Stimulated activated CD8-positive, alpha-beta memory T cell treated with anti-CD3 and anti-CD28 coated beads, Interleukin-4, amount 100 ng/mL, for 24 hours (primary cell): ENCODE measurements around the gene MAP1B.

Experiments used
- DNase-seq: peaks from one replicate; pipeline ENCODE4 v3.0.0-alpha.2; 2020; ENCODE audit warnings: low read depth

Gene MAP1B

DNA sequence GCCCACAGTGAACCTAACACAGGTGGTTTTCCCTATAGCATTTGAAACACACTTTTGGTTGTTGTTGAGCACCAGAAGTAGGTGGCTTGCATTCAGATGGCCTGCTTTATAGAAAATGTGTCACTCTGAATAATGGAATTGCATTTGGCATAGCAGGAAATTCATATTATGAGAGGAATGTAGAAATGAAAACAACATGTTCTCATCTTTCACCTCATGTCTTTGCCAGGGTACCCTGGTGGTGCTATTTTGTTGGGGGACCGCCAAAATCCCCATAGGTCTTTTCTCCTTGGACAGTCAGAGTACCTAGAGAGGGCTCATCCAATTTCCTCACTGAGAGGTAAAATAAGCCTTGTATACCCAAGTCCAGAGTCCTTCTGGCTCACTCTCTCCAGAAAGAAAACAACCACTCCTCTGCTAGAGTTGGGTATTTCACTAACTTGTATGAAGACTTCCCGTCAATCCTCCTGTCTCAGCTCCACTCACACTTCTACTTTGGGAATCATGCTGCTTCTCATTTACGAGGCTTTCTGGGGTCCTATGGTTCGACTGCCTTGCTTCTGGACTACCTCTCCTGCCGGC is 145.4 kb downstream of the MAP1B start:
- DNase-seq, result no peak

DNA sequence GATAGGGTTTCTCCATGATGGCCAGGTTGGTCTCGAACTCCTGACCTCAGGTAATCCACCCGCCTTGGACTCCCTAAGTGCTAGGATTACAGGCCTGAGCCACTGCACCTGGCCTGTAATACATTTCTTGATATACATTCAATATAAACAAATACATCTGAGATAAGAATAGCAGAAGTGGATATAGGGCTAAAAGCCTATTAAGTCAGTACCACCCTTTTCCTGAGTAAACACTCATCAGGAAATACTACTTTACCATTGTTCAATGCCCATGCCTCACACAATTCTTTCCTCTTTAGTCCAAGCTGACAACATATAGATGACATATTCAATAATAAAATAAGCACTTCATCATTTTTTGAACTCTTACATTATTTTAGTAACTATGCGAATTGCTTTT is 148.0 kb downstream of the MAP1B start:
- DNase-seq, result no peak

DNA sequence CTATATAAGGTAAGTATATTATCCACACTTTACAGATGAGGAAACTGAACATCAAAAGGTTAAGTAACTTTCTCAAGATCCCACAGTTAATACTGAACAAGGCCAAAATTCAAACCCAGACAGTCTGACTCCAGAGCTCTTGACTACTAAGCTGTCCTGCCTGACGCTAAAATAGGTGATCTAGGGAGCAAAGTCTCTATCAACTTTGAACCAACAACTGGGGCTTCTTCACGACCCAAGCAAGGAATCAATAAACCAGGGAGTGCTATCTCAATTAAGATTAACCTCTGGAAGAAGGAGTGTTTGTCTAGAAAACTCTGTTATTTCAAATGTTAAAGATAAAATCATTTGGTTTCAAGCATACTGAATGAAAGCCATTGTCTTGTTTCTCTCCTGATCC is 148.4 kb downstream of the MAP1B start:
- DNase-seq, result no peak

DNA sequence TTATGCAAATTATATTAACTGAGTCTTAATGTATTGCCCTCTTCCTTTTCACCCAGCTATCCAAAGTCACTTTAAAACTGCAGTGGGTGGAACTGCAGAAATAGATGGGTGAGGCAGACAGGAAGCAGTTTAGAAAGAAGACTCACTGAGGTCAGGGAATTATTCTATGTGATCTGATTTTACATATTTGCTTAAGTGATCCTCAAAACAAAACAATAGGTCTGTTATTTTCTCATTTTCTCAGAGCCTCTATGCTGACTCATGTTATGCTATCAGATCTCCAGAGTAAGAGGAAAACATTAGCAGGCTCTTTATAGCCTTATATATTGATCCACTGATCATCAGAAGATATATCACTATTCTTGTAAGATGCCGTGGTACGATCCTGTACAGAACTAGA is 149.3 kb downstream of the MAP1B start:
- DNase-seq, result no peak
